Erythroblast (primary cell): ENCODE measurements around the gene FASN.

Source experiments
- DNase-seq, 2 experiments: peaks; one replicate each; lab custom pipeline; 2025; lab: John Stamatoyannopoulos, UW
- GATA1 ChIP-seq: IDR thresholded peaks from 2 replicates; pipeline ENCODE4 v1.6.1; 2011; ENCODE audit warnings: low read depth, mild to moderate bottlenecking, control low read depth, low read length, moderate library complexity
- POLR2A ChIP-seq: IDR thresholded peaks from 2 replicates; pipeline ENCODE4 v1.6.1; 2011; ENCODE audit warnings: mild to moderate bottlenecking, low read length

Gene FASN

DNA sequence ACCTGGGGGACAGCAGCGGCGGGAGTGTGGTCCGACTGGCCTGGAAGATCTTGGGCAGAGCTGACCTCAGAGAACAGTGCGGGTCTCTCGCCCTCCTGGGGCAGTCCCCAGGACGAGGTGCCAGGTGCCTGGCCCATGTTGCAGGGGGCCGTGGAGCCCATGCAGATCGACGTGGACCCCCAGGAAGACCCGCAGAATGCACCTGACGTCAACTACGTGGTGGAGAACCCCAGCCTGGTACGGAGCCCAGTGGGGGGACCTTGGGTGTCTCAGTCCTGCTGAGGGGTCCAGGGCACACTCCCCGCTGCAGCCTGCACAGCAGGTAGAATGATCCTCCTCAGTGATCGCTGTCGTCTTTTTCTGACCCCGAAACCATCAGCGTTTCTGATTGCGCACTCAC, 44.9 kb downstream of the FASN start:
- TF ChIP-seq POLR2A (no peak), GATA1 (no peak)
- DNase-seq: no peak

DNA sequence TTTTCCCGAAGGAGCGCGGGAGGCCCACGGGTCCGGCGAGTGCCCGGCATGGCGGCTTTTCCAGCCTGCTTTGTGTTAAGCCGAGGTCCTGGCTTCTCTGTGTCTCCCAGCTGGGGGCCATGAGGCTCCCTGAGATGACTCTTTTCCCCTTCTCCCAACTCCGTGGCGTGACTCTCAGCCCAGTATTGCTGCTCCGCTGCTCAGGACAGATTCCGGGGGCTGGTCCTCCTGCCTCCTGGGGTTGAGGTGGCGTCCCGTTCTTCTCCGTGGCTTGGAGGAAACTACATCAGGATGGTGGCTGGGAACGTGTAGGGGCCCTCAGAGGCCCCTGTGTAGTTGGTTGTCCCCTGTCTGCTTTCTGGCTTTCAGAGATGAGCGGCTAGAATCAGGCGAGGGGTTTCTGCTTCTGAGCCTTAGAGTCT, 45.4 kb downstream of the FASN start:
- DNase-seq: no peak
- TF ChIP-seq GATA1 (no peak), POLR2A (no peak)

DNA sequence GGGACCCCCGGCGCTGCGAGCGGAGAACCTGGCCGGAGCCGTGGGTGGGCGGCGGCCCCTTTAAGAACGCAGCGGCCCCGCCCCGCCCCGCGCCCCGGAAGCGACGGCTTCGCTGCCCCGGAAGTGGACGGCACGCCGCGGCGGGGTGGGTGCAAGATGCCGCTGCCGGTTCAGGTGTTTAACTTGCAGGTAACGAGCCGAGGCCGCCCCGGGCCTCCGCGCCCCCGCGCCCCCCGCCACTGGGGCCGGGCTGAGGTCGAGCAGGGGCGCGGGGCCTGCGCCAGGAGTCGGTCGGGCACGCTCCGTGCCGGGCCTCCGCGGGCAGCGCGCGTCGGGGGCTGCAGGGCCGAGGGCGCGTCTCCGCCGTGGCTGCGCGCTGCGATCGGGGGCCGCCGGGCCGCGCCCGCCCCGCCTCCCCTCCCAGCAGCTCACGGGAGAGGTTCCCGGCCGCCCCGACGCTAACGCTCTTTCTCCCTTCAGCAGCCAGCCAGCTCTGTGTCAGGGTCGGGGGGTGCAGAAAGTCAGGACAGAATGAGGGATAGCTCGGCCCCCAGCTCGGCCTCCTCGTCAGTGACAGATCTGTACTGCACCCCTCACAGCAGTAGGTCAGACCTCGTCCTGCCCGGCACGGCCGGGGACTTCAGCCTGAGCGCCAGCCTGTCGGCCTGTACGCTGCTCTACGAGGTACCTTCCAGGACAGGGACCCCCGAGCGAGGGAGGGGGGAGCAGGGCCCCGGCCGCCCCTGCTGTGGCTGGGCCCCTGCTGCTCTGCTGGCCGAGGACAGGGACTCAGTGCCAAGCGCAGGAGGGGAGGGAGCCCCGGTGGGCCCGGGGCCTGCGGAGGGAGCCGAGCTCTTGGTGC, 46.0 kb downstream of the FASN start, which contains the start of the genes GPS1 and RFNG:
Gene GPS1 (plus strand): TSS at position 123 of the 862 bp plus-strand sequence. CDS start 34 bp downstream, at position 157.
Gene RFNG (minus strand): TSS at position 36 of the 862 bp plus-strand sequence. CDS start 45 bp downstream, outside the sequence.
- no peak for TF ChIP-seq GATA1
- peak; percentile 83 to 88 for DNase-seq

DNA sequence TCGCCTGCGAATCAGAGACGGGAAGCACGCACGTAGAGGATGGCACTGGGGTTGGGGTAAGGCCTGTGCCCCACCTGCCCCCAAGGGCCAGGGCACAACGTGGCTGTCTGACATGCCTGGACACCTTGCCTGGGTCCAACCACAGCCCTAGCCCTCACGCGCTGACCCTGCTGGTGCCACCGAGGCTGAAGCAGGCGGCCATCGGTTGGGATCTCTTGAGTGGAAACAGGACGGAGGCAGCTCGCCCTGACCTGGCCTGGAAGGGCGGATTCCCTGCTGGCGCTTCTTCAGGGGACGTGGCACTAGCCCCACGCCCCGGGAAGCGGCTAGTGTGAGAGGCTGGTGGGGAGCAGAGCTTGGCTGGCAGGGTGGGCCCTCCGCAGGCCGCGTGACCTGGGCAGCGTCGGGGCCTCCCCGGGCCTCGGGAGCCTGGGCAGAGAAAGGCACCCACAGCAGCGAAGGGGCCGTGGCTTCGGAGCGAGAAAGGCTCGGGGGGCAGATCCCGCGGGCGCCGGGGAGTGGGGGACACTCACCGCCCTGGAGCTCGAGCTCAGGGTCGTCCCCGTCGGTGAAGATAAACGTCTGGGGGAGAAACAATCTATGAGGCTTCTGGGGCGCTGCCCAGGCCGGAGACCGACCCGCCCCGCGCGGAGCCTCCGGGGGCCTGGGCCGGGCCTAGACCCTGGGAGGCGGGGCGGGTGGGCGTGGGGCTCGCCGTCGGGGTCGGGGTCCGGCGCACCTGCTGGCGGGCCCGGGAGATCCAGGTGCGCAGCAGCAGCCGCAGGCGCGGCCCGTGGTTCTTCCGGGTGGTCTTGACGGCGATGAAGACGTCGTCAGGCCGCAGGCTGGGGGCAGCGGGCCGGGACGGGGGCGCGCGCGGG, 47.0 kb downstream of the FASN start:
- peak; percentile 49 to 50 for DNase-seq
- TF ChIP-seq POLR2A (no peak), GATA1 (no peak)

DNA sequence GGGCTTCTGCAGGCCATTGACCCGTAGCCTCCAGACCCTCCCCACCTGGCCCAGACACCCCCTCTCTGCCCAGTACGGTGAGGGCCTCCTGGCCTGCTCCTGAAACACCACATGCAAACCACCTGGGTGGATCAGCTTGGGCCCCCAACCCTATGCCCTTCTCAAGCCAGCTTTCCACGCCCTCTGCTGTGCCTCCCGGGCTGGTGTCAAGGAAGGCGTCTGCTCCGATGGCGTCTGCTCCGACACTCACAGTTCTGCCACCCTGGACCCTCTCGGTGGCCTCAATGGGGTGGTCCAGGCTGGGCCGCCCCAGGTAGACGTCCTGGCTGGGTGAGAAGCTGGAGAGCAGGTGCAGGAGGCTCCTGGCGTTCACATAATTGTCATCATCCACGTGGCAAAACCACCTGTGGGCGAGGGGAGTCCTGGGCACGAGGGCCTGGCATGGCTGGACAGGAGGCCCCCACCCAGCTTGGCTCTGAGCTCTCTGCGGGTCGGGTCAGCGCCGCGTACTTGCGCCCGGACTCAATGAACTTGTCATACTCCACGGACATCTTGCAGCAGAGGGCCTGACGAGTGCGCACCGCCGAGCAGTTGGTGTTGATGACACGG, 47.8 kb downstream of the FASN start:
- TF ChIP-seq GATA1 (no peak), POLR2A (no peak)
- DNase-seq: no peak

DNA sequence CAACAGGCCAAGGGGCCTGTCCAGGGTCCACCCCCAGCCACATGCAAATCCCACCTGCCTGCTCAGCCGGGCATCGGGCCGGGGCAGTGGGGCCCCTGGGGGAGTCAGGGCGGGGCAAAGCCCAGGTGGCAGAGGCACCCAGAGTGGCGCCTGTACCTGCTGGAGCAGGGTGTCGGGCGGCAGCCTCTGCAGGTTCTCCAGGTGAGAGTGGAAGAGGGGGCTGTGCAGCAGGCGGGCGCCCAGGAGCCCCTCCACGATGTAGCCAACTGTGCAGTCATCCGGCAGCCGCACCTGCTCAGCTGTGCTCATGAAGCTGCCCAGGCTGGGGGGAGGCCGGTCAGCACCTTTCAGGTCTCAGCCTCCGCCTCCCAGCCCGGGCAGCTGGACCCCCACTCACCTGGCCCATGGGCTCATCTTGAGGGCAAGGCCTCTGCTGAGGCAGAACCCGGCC, 48.5 kb downstream of the FASN start:
- no peak for DNase-seq
- TF ChIP-seq POLR2A (no peak), GATA1 (no peak)

DNA sequence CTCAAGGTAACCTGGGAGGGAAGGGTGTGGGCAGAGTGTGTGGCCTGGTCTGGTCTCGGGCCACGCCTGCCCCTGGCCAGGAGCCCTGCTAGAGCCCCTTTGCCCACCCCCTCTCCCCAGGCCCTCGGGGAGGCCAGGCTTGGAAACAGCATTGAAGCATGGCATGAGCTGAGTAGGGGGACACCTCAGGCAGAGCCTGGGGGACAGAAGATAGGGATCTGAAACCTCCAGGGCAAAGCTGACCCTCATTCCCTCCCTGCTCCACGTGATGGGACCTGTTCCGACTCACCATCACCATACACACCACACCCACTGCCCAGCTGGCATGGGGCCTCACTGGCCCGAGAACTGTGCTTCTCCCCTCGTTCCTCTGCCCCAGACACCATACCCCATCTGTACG, 48.9 kb downstream of the FASN start:
- no peak for DNase-seq
- TF ChIP-seq GATA1: no peak
- no peak for TF ChIP-seq POLR2A

DNA sequence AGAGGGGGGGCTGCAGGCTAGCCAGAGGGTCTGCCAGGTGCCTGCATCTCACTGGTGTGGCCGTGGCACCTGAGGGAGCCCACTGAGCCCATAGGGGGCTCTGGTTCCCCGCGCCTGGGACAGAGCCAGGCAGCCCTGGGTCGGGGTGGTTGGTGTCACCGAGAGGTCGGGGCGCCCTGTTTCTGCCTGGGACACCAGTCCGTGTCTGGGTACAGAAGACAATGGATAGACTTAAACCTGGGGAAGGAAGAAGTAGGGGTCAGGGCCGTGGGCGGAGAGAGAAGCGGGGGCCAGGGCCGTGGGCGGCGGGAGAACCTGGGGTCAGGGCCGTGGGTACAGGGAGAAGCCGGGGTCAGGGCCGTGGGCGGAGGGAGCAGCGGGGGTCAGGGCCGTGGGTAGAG, 49.5 kb downstream of the FASN start:
- no peak for DNase-seq
- no peak for TF ChIP-seq GATA1
- TF ChIP-seq POLR2A: no peak

DNA sequence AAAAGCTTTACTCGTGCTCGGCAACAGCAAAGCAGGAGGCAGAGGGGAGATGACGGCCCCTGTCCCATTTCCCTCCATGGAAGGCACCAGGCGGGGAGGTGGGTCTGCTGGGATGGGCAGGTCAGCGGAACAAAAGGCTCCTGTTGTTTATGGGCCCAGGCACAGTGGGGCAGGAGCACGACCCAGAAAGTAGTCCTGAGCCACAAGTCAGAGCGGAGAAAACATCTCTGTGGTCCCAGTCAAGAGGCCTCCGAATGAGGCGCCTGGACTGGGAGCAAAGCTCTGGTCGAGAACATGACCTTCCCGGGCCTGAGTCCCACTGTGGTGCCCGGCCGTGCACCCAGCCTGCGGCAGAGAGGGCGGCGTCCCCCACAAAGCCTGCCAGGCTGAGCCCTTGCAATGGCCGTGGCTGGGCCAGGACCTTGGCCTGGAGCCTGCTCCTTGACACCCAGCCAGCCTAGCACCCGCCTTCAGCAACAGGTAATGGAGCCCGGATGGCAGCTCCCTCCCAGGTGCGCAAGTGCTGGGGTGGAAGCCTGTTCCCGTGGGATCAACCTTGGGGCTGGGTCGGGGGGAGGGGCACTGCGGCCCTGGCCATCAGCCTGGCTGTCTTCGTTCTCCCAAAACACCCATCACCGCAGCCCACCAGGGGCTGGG, 50.0 kb downstream of the FASN start:
- TF ChIP-seq POLR2A (no peak), GATA1 (no peak)
- no peak for DNase-seq

DNA sequence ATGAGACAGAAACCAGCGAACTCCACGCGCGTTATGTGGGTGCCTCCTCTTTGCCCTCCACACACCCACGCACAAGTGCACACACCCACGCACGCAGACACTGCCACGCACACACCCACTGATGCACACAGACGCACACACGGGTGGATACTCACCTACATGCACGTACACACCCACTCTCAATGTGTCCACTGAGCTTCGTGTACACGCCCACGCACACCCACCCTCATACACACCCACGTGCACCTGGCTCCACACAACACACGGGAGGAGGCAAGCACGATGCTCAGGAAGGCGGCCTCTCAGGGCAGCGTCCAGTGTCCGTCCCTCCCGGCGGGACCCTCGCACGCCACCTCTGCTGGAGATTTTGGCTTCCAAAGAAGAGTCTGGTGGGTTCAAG, 50.7 kb downstream of the FASN start:
- no peak for DNase-seq
- TF ChIP-seq GATA1: no peak
- no peak for TF ChIP-seq POLR2A

DNA sequence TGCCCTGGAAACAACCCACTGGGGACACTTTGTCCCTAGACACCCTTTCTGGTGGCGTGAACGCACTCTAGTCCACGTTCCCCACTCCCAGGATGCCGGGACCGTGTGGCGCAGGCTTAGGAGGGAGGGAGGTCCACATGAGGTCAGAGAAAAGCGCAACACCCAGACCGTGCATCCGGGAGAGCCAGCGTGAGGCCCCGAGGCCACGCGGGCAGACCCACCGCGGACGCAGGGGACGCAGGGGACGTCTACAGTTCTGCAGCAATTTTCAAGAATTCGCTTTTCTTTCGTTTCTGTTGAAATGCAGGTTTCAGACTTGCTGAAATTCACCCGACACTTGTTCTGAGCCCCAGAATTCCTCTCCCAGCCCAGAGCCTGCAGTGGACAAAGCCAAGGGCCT, 51.1 kb downstream of the FASN start:
- no peak for DNase-seq
- TF ChIP-seq POLR2A: no peak
- TF ChIP-seq GATA1: no peak

DNA sequence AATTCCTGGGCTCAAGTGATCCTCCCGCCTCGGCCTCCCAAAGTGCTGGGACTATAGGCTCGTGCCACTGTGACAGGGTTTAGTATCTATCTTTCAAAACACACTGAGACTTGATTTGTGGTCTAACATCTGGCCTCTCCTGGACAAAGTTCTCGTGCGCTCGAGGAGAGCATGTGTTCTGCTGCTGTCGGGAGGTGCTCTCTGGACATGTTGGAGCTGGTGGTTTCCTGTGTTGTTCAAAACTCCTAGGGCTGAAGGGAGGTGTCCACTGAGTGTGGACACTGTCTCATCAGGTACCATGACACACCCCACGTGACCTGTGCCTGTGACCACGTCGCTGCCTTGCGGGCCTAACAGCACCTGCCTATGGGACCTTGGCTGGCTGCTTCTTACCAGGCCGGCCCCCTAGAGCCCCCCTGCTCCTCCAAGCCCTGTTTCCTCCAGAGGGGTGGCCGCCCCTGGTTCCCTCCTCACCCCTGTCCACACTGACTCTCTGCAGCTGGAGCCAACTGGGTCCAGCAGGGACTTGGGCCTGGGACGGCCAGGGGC, 52.0 kb downstream of the FASN start:
- no peak for TF ChIP-seq POLR2A
- TF ChIP-seq GATA1: no peak
- DNase-seq: no peak

DNA sequence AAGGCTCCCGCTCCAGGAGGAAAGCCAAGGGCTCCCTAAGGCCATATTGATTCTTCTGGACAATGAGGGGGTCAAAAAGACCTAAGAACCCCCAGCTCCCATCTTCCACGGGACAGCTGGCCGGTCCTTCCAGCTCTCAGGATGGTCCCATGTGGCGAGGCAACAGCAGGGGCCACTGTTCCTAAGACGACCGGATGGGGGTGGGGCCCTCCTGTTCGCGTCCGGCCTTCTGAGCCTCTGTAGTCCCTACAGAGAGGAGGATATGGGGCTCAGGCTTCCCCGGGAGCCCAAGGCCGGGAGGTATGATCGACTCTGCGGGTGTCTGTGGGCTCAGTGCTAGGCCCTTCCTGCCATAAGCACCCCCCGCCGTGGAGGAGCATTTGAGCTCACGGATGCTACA, 54.5 kb downstream of the FASN start:
- TF ChIP-seq POLR2A: no peak
- TF ChIP-seq GATA1: no peak
- DNase-seq: no peak

DNA sequence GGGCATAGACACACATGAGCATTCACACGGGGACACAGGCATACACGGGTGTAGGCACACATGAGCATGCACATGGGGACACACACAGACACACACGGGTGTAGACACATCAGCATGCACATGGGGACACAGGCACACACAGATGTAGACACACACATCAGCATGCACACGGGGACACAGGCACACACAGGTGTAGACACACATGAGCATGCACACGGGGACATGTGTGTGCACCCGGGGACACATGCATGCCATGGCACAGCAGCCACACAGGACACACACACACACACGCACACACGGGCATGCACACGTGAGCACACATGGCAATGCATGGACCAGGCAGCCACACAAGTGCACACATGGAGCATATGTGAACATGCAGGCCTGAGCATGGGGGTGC, 55.4 kb downstream of the FASN start:
- no peak for DNase-seq
- TF ChIP-seq GATA1 (no peak), POLR2A (no peak)
